Astrocyte of the spinal cord (primary cell): ENCODE measurements around the gene ZNF786.

ENCODE experiments used
- DNase-seq: peaks from one replicate; pipeline ENCODE4 v3.0.0; 2011; ENCODE audit warnings: low read depth, low spot score
- H3K4me3 ChIP-seq: 2 replicates; pipeline ENCODE4 v1.5.1; 2011; ENCODE audit warnings: low read depth, mild to moderate bottlenecking, low read length, moderate library complexity
- in situ Hi-C: cut with HindIII; loops from 2 replicates; pipeline ENCODE4 v1.10.0; 2017; ENCODE audit warnings: low sequenced_read_pairs
- TF ChIP-seq, protein P1 (sequence below): IDR thresholded peaks from 2 replicates; pipeline ENCODE4 v1.5.1; 2012; ENCODE audit warnings: low read depth, mild to moderate bottlenecking, low read length, inconsistent platforms

The ZNF786 gene

DNA sequence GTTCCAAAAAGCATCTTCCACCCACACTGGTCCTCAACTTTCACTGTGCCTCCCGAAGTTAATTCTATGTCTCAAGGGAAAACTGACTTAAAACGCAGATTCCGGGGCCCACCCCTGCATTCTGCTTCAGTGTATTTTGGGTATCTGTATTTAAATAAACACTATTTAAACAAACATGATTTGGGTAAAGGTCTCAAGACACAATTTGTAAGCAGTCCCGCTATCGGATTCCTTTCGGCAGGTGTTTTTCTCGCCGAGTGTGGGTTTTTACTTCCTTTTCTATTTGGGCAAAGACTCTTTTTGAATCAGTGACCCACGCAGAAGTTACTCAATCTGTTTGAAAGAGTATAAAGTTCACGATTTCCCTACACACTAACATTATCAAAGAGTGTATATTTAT is 63.5 kb downstream of the ZNF786 start:
- no peak for DNase-seq
- TF ChIP-seq, protein P1, sequence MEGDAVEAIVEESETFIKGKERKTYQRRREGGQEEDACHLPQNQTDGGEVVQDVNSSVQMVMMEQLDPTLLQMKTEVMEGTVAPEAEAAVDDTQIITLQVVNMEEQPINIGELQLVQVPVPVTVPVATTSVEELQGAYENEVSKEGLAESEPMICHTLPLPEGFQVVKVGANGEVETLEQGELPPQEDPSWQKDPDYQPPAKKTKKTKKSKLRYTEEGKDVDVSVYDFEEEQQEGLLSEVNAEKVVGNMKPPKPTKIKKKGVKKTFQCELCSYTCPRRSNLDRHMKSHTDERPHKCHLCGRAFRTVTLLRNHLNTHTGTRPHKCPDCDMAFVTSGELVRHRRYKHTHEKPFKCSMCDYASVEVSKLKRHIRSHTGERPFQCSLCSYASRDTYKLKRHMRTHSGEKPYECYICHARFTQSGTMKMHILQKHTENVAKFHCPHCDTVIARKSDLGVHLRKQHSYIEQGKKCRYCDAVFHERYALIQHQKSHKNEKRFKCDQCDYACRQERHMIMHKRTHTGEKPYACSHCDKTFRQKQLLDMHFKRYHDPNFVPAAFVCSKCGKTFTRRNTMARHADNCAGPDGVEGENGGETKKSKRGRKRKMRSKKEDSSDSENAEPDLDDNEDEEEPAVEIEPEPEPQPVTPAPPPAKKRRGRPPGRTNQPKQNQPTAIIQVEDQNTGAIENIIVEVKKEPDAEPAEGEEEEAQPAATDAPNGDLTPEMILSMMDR, result no peak
- peak overlapping the region; percentile 94 for H3K4me3 ChIP-seq
- in situ Hi-C loops, result no loop called here

DNA sequence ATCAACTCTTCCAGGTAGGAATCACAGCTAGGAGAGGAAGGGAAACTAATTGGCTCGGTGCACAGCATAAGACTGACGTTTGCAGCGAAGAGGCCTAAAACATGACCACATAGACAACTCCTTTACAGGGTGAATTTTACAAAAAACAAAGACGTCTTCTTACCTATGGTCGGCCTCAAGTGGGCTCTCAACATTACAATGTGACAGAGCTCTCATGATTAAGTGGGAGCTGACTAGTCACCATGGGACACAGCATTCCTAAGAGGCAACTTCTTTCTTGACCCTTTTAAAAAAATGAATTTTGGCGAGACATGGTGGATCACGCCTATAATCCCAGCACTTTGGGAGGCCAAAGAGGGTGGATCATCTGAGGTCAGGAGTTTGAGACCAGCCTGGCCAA is 66.9 kb downstream of the ZNF786 start:
- TF ChIP-seq, protein P1, result no peak
- no peak for DNase-seq
- in situ Hi-C loops, result no loop called here
- H3K4me3 ChIP-seq, result no peak overlapping the region

DNA sequence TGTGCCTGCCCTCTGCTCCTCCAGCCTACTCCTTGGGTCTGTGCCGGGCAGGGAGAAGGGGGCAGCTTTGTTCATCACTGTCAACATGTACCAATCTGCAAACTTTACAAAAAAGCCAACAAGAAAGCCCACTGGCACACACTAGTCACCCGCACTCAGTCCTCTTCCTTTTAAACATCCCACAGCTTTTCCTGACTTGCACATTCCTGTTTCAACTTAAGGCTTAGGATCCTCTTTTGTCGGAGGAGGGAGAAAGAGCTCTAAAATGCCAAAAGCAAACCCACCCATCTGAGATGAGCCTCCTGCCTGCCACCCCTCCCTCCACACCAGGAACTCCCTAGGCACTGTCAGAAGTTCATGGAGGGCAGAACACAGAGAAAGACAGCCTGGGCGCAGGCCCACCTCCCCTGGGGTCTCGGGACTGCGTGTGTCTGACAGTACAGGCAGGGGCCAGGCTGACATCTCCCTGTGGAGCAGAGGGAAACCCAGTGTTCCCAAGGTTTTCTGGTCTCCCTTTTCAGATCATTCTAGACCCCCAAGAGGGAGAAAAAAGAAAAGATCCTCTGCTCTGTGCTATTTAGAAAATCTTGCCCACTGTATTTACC is 67.7 kb downstream of the ZNF786 start:
- DNase-seq, result no peak
- in situ Hi-C loops, result no loop called here
- no peak overlapping the region for H3K4me3 ChIP-seq
- TF ChIP-seq, protein P1, result no peak

DNA sequence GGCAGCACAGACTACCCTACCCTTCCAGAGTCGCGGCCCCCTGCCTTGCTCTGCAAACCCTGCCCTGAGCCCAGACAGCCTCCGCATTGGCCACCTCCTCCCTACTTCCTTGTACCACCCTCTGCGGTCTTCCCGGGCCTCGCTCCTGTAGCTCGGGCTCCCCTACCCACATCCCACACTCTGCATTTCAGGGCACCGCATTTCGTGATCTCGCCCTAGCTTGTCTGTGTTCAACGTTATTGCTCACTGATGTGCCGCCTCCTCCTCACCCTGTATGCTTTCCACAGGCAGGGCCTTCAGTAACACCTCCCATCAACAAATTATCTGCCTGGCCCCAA is 68.8 kb downstream of the ZNF786 start:
- in situ Hi-C loops, result no loop called here
- no peak overlapping the region for H3K4me3 ChIP-seq
- TF ChIP-seq, protein P1, result no peak
- DNase-seq, result no peak

DNA sequence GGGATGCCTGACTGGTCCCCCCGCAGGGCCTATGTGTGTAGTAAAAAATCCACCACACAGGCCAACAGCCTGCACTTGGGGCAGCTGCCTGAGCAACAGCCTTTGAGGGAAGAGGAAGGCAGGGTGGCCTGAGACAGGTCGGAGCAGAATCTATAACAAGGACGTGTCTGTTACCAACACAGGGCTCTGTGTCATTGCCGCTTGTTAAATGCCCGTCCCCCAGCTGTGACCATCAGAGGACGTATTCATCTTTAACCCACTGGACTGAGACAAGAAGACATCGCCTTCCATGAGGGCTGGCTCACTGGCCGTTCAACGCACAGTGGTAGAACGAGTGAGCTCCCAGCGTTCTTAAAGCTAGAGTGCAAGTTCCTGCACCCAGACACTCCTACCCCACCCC is 70.0 kb downstream of the ZNF786 start:
- no peak for DNase-seq
- TF ChIP-seq, protein P1, result no peak

More for the DNA sequence above, 70.0 kb downstream of the ZNF786 start:
- in situ Hi-C loops, result no loop called here
- no peak overlapping the region for H3K4me3 ChIP-seq
